HEK293 (cell line): Measurements from ENCODE around the gene CCDC85B.

ENCODE experiments used
- CTCF ChIA-PET: fragments of 350-600 bp; formaldehyde crosslinking; extraction: SDS; loops from one replicate; lab custom pipeline; 2021; ENCODE audit warnings: antibody characterized with exemption; lab: Yijun Ruan, JAX
- POLR2A ChIA-PET: fragments of 300-600 bp; formaldehyde crosslinking; extraction: SDS; loops from one replicate; lab custom pipeline; 2020; ENCODE audit warnings: antibody characterized with exemption, inconsistent platforms; lab: Yijun Ruan, JAX
- H3K27ac ChIP-seq: fragments of 200-500 bp; sonication (Bioruptor generic); 2 replicates; pipeline ENCODE4 v1.5.1; 2014; ENCODE audit warnings: low read depth, low read length, control low read depth, inconsistent platforms; ENCODE audit errors: extremely low read depth
- H3K36me3 ChIP-seq, 2 experiments: fragments of 200-500 bp in 1 of 2; sonication (Bioruptor generic) in 1 of 2; 1 replicate in 1 of 2; 2 replicates in 1 of 2; pipeline ENCODE4 v1.5.1; 2014 to 2017; ENCODE audit warnings: inconsistent platforms in 2 of 2, low read length in 2 of 2; ENCODE audit not compliant: control insufficient read depth in 2 of 2, insufficient read depth in 1 of 2
- H3K4me1 ChIP-seq: fragments of 200-500 bp; sonication (Bioruptor generic); 2 replicates; pipeline ENCODE4 v1.5.1; 2014; ENCODE audit warnings: mild to moderate bottlenecking, low read length, inconsistent platforms; ENCODE audit not compliant: control insufficient read depth, insufficient read depth
- H3K4me3 ChIP-seq: 2 replicates; pipeline ENCODE4 v1.5.1; 2011; ENCODE audit warnings: low read depth, mild to moderate bottlenecking, control low read depth, low read length, moderate library complexity
- H3K9me3 ChIP-seq: fragments of 200-500 bp; sonication (Bioruptor generic); 2 replicates; pipeline ENCODE4 v1.5.1; 2014; ENCODE audit warnings: low read depth, low read length, inconsistent platforms; ENCODE audit not compliant: control insufficient read depth, insufficient read depth
- KLF1 ChIP-seq: fragments of 450-650 bp; formaldehyde crosslinking; IDR thresholded peaks from 2 replicates; pipeline ENCODE4 v1.5.1; 2016; ENCODE audit warnings: missing biosample characterization, missing genetic modification characterization
- OSR2 ChIP-seq: fragments of 450-650 bp; formaldehyde crosslinking; IDR thresholded peaks from 2 replicates; pipeline ENCODE4 v1.5.1; 2016; ENCODE audit warnings: missing biosample characterization, missing genetic modification characterization
- PRDM4 ChIP-seq: fragments of 450-650 bp; formaldehyde crosslinking; IDR thresholded peaks from 2 replicates; pipeline ENCODE4 v1.5.1; 2017; ENCODE audit warnings: missing biosample characterization, missing genetic modification characterization
- SCRT1 ChIP-seq: fragments of 450-650 bp; formaldehyde crosslinking; IDR thresholded peaks from 2 replicates; pipeline ENCODE4 v1.5.1; 2016; ENCODE audit warnings: missing biosample characterization, missing genetic modification characterization, borderline replicate concordance
- SP2 ChIP-seq: fragments of 450-650 bp; formaldehyde crosslinking; IDR thresholded peaks from 2 replicates; pipeline ENCODE4 v1.5.1; 2016; ENCODE audit warnings: missing biosample characterization, missing genetic modification characterization
- ZBTB44 ChIP-seq: fragments of 450-650 bp; IDR thresholded peaks from 2 replicates; pipeline ENCODE4 v1.5.1; 2018; ENCODE audit warnings: missing biosample characterization, mild to moderate bottlenecking, missing genetic modification characterization
- ZBTB48 ChIP-seq: fragments of 450-650 bp; formaldehyde crosslinking; IDR thresholded peaks from 2 replicates; pipeline ENCODE4 v1.5.1; 2016; ENCODE audit warnings: missing biosample characterization, missing genetic modification characterization
- ZBTB7A ChIP-seq: fragments of 450-650 bp; formaldehyde crosslinking; IDR thresholded peaks from 2 replicates; pipeline ENCODE4 v1.5.1; 2016; ENCODE audit warnings: low read depth, missing biosample characterization, missing genetic modification characterization
- ZNF138 ChIP-seq: fragments of 450-650 bp; formaldehyde crosslinking; IDR thresholded peaks from 2 replicates; pipeline ENCODE4 v1.5.1; 2016; ENCODE audit warnings: missing biosample characterization, missing genetic modification characterization, borderline replicate concordance
- ZNF148 ChIP-seq: fragments of 450-650 bp; formaldehyde crosslinking; IDR thresholded peaks from 2 replicates; pipeline ENCODE4 v1.5.0; 2017; ENCODE audit warnings: missing biosample characterization, missing genetic modification characterization, borderline replicate concordance
- ZNF19 ChIP-seq: fragments of 450-650 bp; formaldehyde crosslinking; IDR thresholded peaks from 2 replicates; pipeline ENCODE4; 2016; ENCODE audit warnings: missing biosample characterization, missing genetic modification characterization, low read depth
- ZNF202 ChIP-seq: fragments of 450-650 bp; formaldehyde crosslinking; IDR thresholded peaks from 2 replicates; pipeline ENCODE4 v1.5.1; 2016; ENCODE audit warnings: missing biosample characterization, missing genetic modification characterization, borderline replicate concordance
- ZNF391 ChIP-seq: fragments of 450-650 bp; formaldehyde crosslinking; IDR thresholded peaks from 2 replicates; pipeline ENCODE4 v1.5.1; 2016; ENCODE audit warnings: low read depth, missing biosample characterization, missing genetic modification characterization, borderline replicate concordance
- ZNF394 ChIP-seq: fragments of 450-650 bp; formaldehyde crosslinking; IDR thresholded peaks from 2 replicates; pipeline ENCODE4 v1.5.1; 2016; ENCODE audit warnings: missing biosample characterization, missing genetic modification characterization, mild to moderate bottlenecking, moderate library complexity, borderline replicate concordance
- ZNF513 ChIP-seq: fragments of 450-650 bp; IDR thresholded peaks from 2 replicates; pipeline ENCODE4 v1.5.1; 2018; ENCODE audit warnings: missing biosample characterization, missing genetic modification characterization
- ZSCAN18 ChIP-seq: fragments of 450-650 bp; formaldehyde crosslinking; IDR thresholded peaks from 2 replicates; pipeline ENCODE4 v1.5.1; 2016; ENCODE audit warnings: missing biosample characterization, missing genetic modification characterization

CCDC85B gene

GRCh38 chr11:65867284-65868071 lies 23.0 kb upstream of the CCDC85B start:
- CTCF ChIA-PET: interaction anchor here (2.9 kb wide), 1 partner anchor 17 kb away, joined by 18 read pairs; no protein-coding TSS in a partner anchor
- H3K4me3 ChIP-seq: no peak overlapping the region
- H3K36me3 ChIP-seq: peaks cover 0 to 56% of the 10 kb centered on the region in 2 experiments; a peak in 1 of 3 replicates
- no peak overlapping the region for H3K27ac ChIP-seq
- H3K9me3 ChIP-seq: no peaks in the 10 kb centered on the region
- no peaks in the 10 kb centered on the region for H3K4me1 ChIP-seq
- TF ChIP-seq ZNF394: no peak
- no peak for TF ChIP-seq ZNF148 (tag by site-specific recombination)
- TF ChIP-seq ZNF513 (tag by site-specific recombination): no peak
- TF ChIP-seq ZBTB44: 0 out of 2 replicates have a peak, but pooled peaks have one; percentile 27
- TF ChIP-seq ZSCAN18: no peak
- no peak for TF ChIP-seq KLF1 (tag by site-specific recombination)
- TF ChIP-seq ZNF19 (tag by site-specific recombination): no peak
- TF ChIP-seq ZBTB7A (tag by site-specific recombination): no peak
- TF ChIP-seq ZNF202: no peak
- TF ChIP-seq ZNF138: no peak
- no peak for TF ChIP-seq ZNF391 (tag by site-specific recombination)
- no peak for TF ChIP-seq SCRT1 (tag by site-specific recombination)
- TF ChIP-seq PRDM4 (tag by site-specific recombination): no peak
- TF ChIP-seq SP2 (tag by site-specific recombination): peak; percentile 21; the same call in 1 of the 2 replicates
- no peak for TF ChIP-seq ZBTB48 (tag by site-specific recombination)
- no peak for TF ChIP-seq OSR2 (tag by site-specific recombination)
- POLR2A ChIA-PET: interaction anchor here (1.1 to 6.6 kb wide), 4 partner anchors 8 to 21 kb away, joined by 3 to 111 read pairs (median 12); partner anchors contain the start of genes CFL1, FIBP and MUS81
